ENCODE measurements around the gene ZSCAN29. TPM values are rescaled to one million over a fixed set of nuclear protein-coding genes. Genes with fewer than 3 reads are reported as not detected.
A peak's percentile ranks its signal among the peaks of the same experiment; 100 is the strongest.

ZSCAN29 gene
- total and polyA plus RNA-seq, 2 of the 13 experiments (the other 11 are each of a cell fraction or from before 2014, with no cell fraction given), result 8.3 to 27.4 TPM

DNA sequence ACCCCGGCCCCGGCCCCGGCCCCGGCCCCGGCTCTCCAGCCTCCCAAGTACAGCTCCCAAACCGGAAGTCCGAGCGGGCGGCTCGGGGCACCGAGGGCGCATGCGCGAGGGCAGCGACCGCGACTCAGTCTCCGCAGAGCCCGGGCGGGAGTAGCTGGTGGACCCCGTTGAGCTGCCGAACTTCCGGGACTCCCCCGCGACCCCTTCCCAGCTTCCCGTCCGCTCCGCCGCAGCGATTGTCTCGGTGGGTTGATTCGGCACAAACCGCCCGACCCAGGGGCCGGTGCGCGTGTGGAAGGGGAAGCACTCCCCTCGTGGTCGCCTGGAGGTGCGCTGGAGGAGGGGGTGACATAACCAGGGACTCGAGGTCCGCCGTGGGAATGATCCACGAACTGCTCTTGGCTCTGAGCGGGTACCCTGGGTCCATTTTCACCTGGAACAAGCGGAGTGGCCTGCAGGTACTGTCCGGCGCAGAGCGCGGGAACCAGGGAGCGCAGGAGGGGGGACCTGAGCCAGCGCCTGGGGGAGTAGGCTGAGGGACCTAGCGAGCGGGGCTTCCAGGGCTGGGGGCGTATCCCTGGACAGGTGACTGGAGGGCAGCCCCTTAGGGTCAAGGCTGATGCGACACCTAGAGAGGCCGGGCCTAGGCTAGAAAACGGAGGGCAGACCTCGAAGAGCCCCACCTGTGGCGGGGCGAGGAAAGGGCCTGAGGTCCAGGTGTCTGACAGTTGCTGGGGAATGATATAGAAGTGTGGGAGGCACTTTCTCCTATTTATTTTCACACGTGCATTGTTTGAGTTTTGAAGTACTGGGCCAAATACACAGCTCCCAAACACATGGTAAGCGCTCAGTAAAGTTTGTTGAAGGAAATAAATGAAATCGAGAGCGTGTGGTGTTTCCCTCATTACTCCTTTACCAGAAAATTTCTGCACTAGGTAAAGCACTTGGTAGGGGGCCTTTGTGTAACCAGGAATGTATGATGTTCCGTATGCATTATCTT lies at the start of gene ZSCAN29, which contains the start of gene TUBGCP4 (continued):
- TF ChIP-seq THRA (CRISPR knock-in tag; IDR thresholded peaks at IDR 0.05; ENCODE audit: borderline replicate concordance) (no peak), TBP (CRISPR knock-in tag; IDR thresholded peaks at IDR 0.05) (0 out of 2 replicates have a peak, but pooled peaks have one; percentile 6), CEBPG (CRISPR knock-in tag; IDR thresholded peaks at IDR 0.05) (0 out of 2 replicates have a peak, but pooled peaks have one; percentile 8), SPEN (CRISPR knock-in tag; IDR thresholded peaks at IDR 0.05; ENCODE audit: low read depth) (peak; percentile 69), GRHL1 (CRISPR knock-in tag; conservative IDR thresholded peaks at IDR 0.05) (no peak), KAT8 (CRISPR knock-in tag; IDR thresholded peaks at IDR 0.05) (peak; percentile 81; the same call in 1 of the 2 replicates), ZBTB8A (CRISPR knock-in tag; IDR thresholded peaks at IDR 0.05; ENCODE audit: borderline replicate concordance, low read depth) (no peak), NCOA1 (CRISPR knock-in tag; IDR thresholded peaks at IDR 0.05) (no peak), ATF6 (CRISPR knock-in tag; conservative IDR thresholded peaks at IDR 0.05) (0 out of 2 replicates have a peak, but pooled peaks have one; percentile 72), ZNF772 (CRISPR knock-in tag; IDR thresholded peaks at IDR 0.05) (peak; percentile 91), NFIC (IDR thresholded peaks at IDR 0.05; ENCODE audit: low read length) (no peak), POGZ (CRISPR knock-in tag; IDR thresholded peaks at IDR 0.05) (peak; percentile 38), ZNF558 (CRISPR knock-in tag; IDR thresholded peaks at IDR 0.05; ENCODE audit: borderline replicate concordance) (peak; percentile 96)
- TF ChIP-seq, protein P1, sequence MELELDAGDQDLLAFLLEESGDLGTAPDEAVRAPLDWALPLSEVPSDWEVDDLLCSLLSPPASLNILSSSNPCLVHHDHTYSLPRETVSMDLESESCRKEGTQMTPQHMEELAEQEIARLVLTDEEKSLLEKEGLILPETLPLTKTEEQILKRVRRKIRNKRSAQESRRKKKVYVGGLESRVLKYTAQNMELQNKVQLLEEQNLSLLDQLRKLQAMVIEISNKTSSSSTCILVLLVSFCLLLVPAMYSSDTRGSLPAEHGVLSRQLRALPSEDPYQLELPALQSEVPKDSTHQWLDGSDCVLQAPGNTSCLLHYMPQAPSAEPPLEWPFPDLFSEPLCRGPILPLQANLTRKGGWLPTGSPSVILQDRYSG (CRISPR knock-in tag; IDR thresholded peaks at IDR 0.05), result no peak
- TF ChIP-seq, protein P2, sequence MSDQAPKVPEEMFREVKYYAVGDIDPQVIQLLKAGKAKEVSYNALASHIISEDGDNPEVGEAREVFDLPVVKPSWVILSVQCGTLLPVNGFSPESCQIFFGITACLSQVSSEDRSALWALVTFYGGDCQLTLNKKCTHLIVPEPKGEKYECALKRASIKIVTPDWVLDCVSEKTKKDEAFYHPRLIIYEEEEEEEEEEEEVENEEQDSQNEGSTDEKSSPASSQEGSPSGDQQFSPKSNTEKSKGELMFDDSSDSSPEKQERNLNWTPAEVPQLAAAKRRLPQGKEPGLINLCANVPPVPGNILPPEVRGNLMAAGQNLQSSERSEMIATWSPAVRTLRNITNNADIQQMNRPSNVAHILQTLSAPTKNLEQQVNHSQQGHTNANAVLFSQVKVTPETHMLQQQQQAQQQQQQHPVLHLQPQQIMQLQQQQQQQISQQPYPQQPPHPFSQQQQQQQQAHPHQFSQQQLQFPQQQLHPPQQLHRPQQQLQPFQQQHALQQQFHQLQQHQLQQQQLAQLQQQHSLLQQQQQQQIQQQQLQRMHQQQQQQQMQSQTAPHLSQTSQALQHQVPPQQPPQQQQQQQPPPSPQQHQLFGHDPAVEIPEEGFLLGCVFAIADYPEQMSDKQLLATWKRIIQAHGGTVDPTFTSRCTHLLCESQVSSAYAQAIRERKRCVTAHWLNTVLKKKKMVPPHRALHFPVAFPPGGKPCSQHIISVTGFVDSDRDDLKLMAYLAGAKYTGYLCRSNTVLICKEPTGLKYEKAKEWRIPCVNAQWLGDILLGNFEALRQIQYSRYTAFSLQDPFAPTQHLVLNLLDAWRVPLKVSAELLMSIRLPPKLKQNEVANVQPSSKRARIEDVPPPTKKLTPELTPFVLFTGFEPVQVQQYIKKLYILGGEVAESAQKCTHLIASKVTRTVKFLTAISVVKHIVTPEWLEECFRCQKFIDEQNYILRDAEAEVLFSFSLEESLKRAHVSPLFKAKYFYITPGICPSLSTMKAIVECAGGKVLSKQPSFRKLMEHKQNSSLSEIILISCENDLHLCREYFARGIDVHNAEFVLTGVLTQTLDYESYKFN (CRISPR knock-in tag; conservative IDR thresholded peaks at IDR 0.05), result peak; percentile 53
- TF ChIP-seq, protein P3, sequence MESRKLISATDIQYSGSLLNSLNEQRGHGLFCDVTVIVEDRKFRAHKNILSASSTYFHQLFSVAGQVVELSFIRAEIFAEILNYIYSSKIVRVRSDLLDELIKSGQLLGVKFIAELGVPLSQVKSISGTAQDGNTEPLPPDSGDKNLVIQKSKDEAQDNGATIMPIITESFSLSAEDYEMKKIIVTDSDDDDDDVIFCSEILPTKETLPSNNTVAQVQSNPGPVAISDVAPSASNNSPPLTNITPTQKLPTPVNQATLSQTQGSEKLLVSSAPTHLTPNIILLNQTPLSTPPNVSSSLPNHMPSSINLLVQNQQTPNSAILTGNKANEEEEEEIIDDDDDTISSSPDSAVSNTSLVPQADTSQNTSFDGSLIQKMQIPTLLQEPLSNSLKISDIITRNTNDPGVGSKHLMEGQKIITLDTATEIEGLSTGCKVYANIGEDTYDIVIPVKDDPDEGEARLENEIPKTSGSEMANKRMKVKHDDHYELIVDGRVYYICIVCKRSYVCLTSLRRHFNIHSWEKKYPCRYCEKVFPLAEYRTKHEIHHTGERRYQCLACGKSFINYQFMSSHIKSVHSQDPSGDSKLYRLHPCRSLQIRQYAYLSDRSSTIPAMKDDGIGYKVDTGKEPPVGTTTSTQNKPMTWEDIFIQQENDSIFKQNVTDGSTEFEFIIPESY (CRISPR knock-in tag; IDR thresholded peaks at IDR 0.05), result no peak

All from HepG2 (cell line).